Activated naive CD8-positive, alpha-beta T cell treated with anti-CD3 and anti-CD28 coated beads, Interleukin-2, amount 50 U/mL, for 24 hours (primary cell): ENCODE measurements around the gene RHBDL3.
"Not testable (repeated sequence)": the region's sequence is repeated elsewhere in the genome, so short reads cannot be mapped to it uniquely, and the experiment has no call there.

Experiments
- ATAC-seq: fragments of 150-1000 bp; cut with Tn5 transposase; one replicate; pipeline ENCODE4 v1.10.0; 2021
- DNase-seq: peaks from one replicate; pipeline ENCODE4 v3.0.0; 2021
- H3K27ac Mint-ChIP-seq: one replicate; pipeline ENCODE4 v1.8.0; 2021; ENCODE audit warnings: mild to moderate bottlenecking, mixed read lengths
- H3K27me3 Mint-ChIP-seq: one replicate; pipeline ENCODE4 v1.8.0; 2021; ENCODE audit warnings: mixed read lengths
- H3K36me3 Mint-ChIP-seq: one replicate; pipeline ENCODE4 v1.8.0; 2021; ENCODE audit warnings: low read depth, mixed read lengths
- H3K4me1 Mint-ChIP-seq: one replicate; pipeline ENCODE4 v1.8.0; 2021; ENCODE audit warnings: mixed read lengths
- H3K4me3 Mint-ChIP-seq: one replicate; pipeline ENCODE4 v1.8.0; 2021; ENCODE audit warnings: mild to moderate bottlenecking, moderate library complexity, mixed read lengths
- H3K9me3 Mint-ChIP-seq: one replicate; pipeline ENCODE4 v1.8.0; 2021; ENCODE audit warnings: mixed read lengths

The RHBDL3 gene

GRCh38 chr17:32297860-32298259 is 32.2 kb downstream of the RHBDL3 start:
- Mint-ChIP-seq H3K4me1 (no peaks in the 10 kb centered on the region), H3K9me3 (no peaks in the 10 kb centered on the region), H3K27ac (no peak overlapping the region), H3K27me3 (peaks cover 2% of the 10 kb centered on the region), H3K4me3 (no peak overlapping the region), H3K36me3 (no peaks in the 10 kb centered on the region)
- DNase-seq: no peak
- ATAC-seq: no peak

GRCh38 chr17:32298298-32298697 is 32.7 kb downstream of the RHBDL3 start:
- H3K27ac Mint-ChIP-seq: no peak overlapping the region
- peaks cover 2% of the 10 kb centered on the region for H3K27me3 Mint-ChIP-seq
- peak; percentile 27 for ATAC-seq
- no peak for DNase-seq
- H3K4me3 Mint-ChIP-seq: no peak overlapping the region
- no peaks in the 10 kb centered on the region for H3K4me1 Mint-ChIP-seq
- H3K9me3 Mint-ChIP-seq: no peaks in the 10 kb centered on the region
- no peaks in the 10 kb centered on the region for H3K36me3 Mint-ChIP-seq

- no peaks in the 10 kb centered on the region for H3K9me3 Mint-ChIP-seq
- H3K27me3 Mint-ChIP-seq: peaks cover 2% of the 10 kb centered on the region
- ATAC-seq: no peak
- no peak for DNase-seq
- no peak overlapping the region for H3K27ac Mint-ChIP-seq
- no peak overlapping the region for H3K4me3 Mint-ChIP-seq
- H3K4me1 Mint-ChIP-seq: no peaks in the 10 kb centered on the region
- H3K36me3 Mint-ChIP-seq: no peaks in the 10 kb centered on the region
Measured at GRCh38 chr17:32298721-32299579, 33.3 kb downstream of the RHBDL3 start.

GRCh38 chr17:32299580-32300164 is 34.0 kb downstream of the RHBDL3 start:
- ATAC-seq: no peak
- H3K4me3 Mint-ChIP-seq: no peak overlapping the region
- H3K4me1 Mint-ChIP-seq: no peaks in the 10 kb centered on the region

GRCh38 chr17:32302037-32302436 is 36.4 kb downstream of the RHBDL3 start:
- Mint-ChIP-seq H3K36me3 (no peaks in the 10 kb centered on the region), H3K4me3 (no peak overlapping the region), H3K4me1 (no peaks in the 10 kb centered on the region), H3K9me3 (no peaks in the 10 kb centered on the region), H3K27me3 (no peaks in the 10 kb centered on the region), H3K27ac (no peak overlapping the region)
- DNase-seq (no peak), ATAC-seq (no peak)

More at GRCh38 chr17:32299580-32300164, 34.0 kb downstream of the RHBDL3 start:
- H3K27me3 Mint-ChIP-seq: peaks cover 2% of the 10 kb centered on the region
- no peaks in the 10 kb centered on the region for H3K36me3 Mint-ChIP-seq
- no peak for DNase-seq
- no peaks in the 10 kb centered on the region for H3K9me3 Mint-ChIP-seq
- no peak overlapping the region for H3K27ac Mint-ChIP-seq

GRCh38 chr17:32302860-32303649 is 37.4 kb downstream of the RHBDL3 start:
- H3K27ac Mint-ChIP-seq: no peak overlapping the region
- ATAC-seq (no peak), DNase-seq (no peak)
- no peaks in the 10 kb centered on the region for H3K9me3 Mint-ChIP-seq
- no peaks in the 10 kb centered on the region for H3K4me1 Mint-ChIP-seq
- H3K36me3 Mint-ChIP-seq: no peaks in the 10 kb centered on the region
- H3K4me3 Mint-ChIP-seq: no peak overlapping the region
- H3K27me3 Mint-ChIP-seq: no peaks in the 10 kb centered on the region

- H3K36me3 Mint-ChIP-seq: no peaks in the 10 kb centered on the region
- H3K27ac Mint-ChIP-seq: no peak overlapping the region
- H3K27me3 Mint-ChIP-seq: no peaks in the 10 kb centered on the region
- no peak for DNase-seq
- H3K9me3 Mint-ChIP-seq: no peaks in the 10 kb centered on the region
- no peaks in the 10 kb centered on the region for H3K4me1 Mint-ChIP-seq
- no peak overlapping the region for H3K4me3 Mint-ChIP-seq
- ATAC-seq: no peak
Measured at GRCh38 chr17:32303781-32304288, 38.2 kb downstream of the RHBDL3 start.

- no peaks in the 10 kb centered on the region for H3K36me3 Mint-ChIP-seq
- DNase-seq (no peak), ATAC-seq (no peak)
- no peaks in the 10 kb centered on the region for H3K4me1 Mint-ChIP-seq
- no peak overlapping the region for H3K4me3 Mint-ChIP-seq
- H3K27ac Mint-ChIP-seq: no peak overlapping the region
- H3K9me3 Mint-ChIP-seq: no peaks in the 10 kb centered on the region
- peaks cover 1% of the 10 kb centered on the region for H3K27me3 Mint-ChIP-seq
Measured at GRCh38 chr17:32305049-32305448, 39.4 kb downstream of the RHBDL3 start.

- ATAC-seq (no peak), DNase-seq (no peak)
- H3K4me3 Mint-ChIP-seq: no peak overlapping the region
- no peak overlapping the region for H3K27ac Mint-ChIP-seq
- no peaks in the 10 kb centered on the region for H3K9me3 Mint-ChIP-seq
- no peaks in the 10 kb centered on the region for H3K36me3 Mint-ChIP-seq
- H3K27me3 Mint-ChIP-seq: peaks cover 3% of the 10 kb centered on the region
- no peaks in the 10 kb centered on the region for H3K4me1 Mint-ChIP-seq
Measured at GRCh38 chr17:32307658-32308057, 42.0 kb downstream of the RHBDL3 start.

- H3K27ac Mint-ChIP-seq: no peak overlapping the region
- peaks cover 5% of the 10 kb centered on the region for H3K27me3 Mint-ChIP-seq
- H3K9me3 Mint-ChIP-seq: no peaks in the 10 kb centered on the region
- H3K4me1 Mint-ChIP-seq: no peaks in the 10 kb centered on the region
- ATAC-seq: no peak
- no peaks in the 10 kb centered on the region for H3K36me3 Mint-ChIP-seq
- no peak overlapping the region for H3K4me3 Mint-ChIP-seq
- no peak for DNase-seq
Measured at GRCh38 chr17:32311028-32311536, 45.5 kb downstream of the RHBDL3 start.

- Mint-ChIP-seq H3K9me3 (no peaks in the 10 kb centered on the region), H3K27me3 (peaks cover 5% of the 10 kb centered on the region), H3K4me3 (no peak overlapping the region), H3K4me1 (peaks cover 2% of the 10 kb centered on the region), H3K36me3 (no peaks in the 10 kb centered on the region), H3K27ac (no peak overlapping the region)
- DNase-seq (no peak), ATAC-seq (no peak)
Measured at GRCh38 chr17:32314636-32315035, 49.0 kb downstream of the RHBDL3 start.

- Mint-ChIP-seq H3K27me3 (peaks cover 3% of the 10 kb centered on the region), H3K4me3 (no peak overlapping the region), H3K27ac (no peak overlapping the region), H3K4me1 (peaks cover 2% of the 10 kb centered on the region), H3K36me3 (no peaks in the 10 kb centered on the region), H3K9me3 (no peaks in the 10 kb centered on the region)
- no peak for DNase-seq
- ATAC-seq: no peak
Measured at GRCh38 chr17:32315171-32315570, 49.5 kb downstream of the RHBDL3 start.

- H3K27ac Mint-ChIP-seq, H3K36me3 Mint-ChIP-seq, H3K27me3 Mint-ChIP-seq, H3K4me1 Mint-ChIP-seq, DNase-seq, H3K4me3 Mint-ChIP-seq, H3K9me3 Mint-ChIP-seq, ATAC-seq: not testable (repeated sequence)
Measured at GRCh38 chr17:32316653-32317052, 51.0 kb downstream of the RHBDL3 start.

- Mint-ChIP-seq H3K36me3 (no peaks in the 10 kb centered on the region), H3K9me3 (no peaks in the 10 kb centered on the region), H3K27ac (no peak overlapping the region), H3K27me3 (peaks cover 2% of the 10 kb centered on the region), H3K4me3 (no peak overlapping the region), H3K4me1 (peaks cover 2% of the 10 kb centered on the region)
- no peak for ATAC-seq
- no peak for DNase-seq
Measured at GRCh38 chr17:32317353-32317752, 51.7 kb downstream of the RHBDL3 start.
